ENCODE measurements around the gene TMIGD3. TPM values are rescaled to one million over a fixed set of nuclear protein-coding genes. Genes with fewer than 3 reads are reported as not detected.

The TMIGD3 gene
- total and polyA plus RNA-seq, 2 of the 4 experiments (the other 2 are of a cell fraction): under 0.01 to 0.12 TPM

- Histone ChIP-seq H3K9me1 (ENCODE audit: insufficient read depth, low read length) (peaks cover 9% of the 10 kb centered on the region; the same call in 1 of the 2 replicates), H3K23ac (ENCODE audit: low read depth, low read length) (peak overlapping the region; percentile 4; the same call in 1 of the 2 replicates), H2AFZ (replicated peaks; ENCODE audit: low read length, poor library complexity) (no peak overlapping the region), H3K9ac (ENCODE audit: low read depth, low read length) (no peak overlapping the region), H3K27ac (ENCODE audit: insufficient read depth, low read length) (peak overlapping the region; percentile 51; the same call in 1 of the 2 replicates), H3K4me2 (ENCODE audit: low read depth, low read length) (peak overlapping the region; percentile 16), H2BK120ac (ENCODE audit: low read depth, low read length) (no peak overlapping the region), H4K5ac (ENCODE audit: low read depth, low read length) (no peak overlapping the region), H2BK15ac (ENCODE audit: low read depth, low read length) (no peak overlapping the region), H4K20me1 (ENCODE audit: insufficient read depth, low read length) (peaks cover 9% of the 10 kb centered on the region; the same call in 1 of the 2 replicates), H2AK5ac (ENCODE audit: low read depth, low read length) (0 out of 2 replicates have a peak overlapping the region, but pooled peaks have one; percentile 29), H2BK5ac (ENCODE audit: low read depth, low read length, poor library complexity, severe bottlenecking) (peak overlapping the region; percentile 55), H3K4me1 (ENCODE audit: control insufficient read depth, insufficient read depth, low read length) (no peaks in the 10 kb centered on the region), H3K56ac (ENCODE audit: extremely low read depth, insufficient read depth, low read length) (no peak overlapping the region), H2AK9ac (replicated peaks; ENCODE audit: low read depth, low read length, poor library complexity) (no peak overlapping the region), H3K4me3 (ENCODE audit: insufficient read depth, low read depth, low read length) (no peak overlapping the region), H3K18ac (ENCODE audit: low read depth, low read length) (no peak overlapping the region), H3K4ac (ENCODE audit: low read depth, low read length) (no peak overlapping the region), H3K9me3 (ENCODE audit: control insufficient read depth, insufficient read depth, low read length) (no peaks in the 10 kb centered on the region), H4K8ac (ENCODE audit: low read depth in 2 of 2, low read length in 2 of 2) (no peak overlapping the region; a peak in 1 of 4 replicates), H3K36me3 (ENCODE audit: control insufficient read depth, insufficient read depth, low read length) (peaks cover 22% of the 10 kb centered on the region), H2BK20ac (ENCODE audit: low read depth, low read length) (no peak overlapping the region), H4K91ac (ENCODE audit: insufficient read depth, low read depth, low read length) (no peak overlapping the region), H3K27me3 (ENCODE audit: control insufficient read depth, insufficient read depth, low read length) (no peaks in the 10 kb centered on the region), H3K79me1 (ENCODE audit: low read depth in 1 of 2, low read length in 2 of 2) (peaks cover 0 to 4% of the 10 kb centered on the region in 2 experiments; a peak in 1 of 4 replicates), H3K14ac (replicated peaks; ENCODE audit: low read depth, low read length) (peak overlapping the region; percentile 10; the same call in 1 of the 2 replicates)
- dilution Hi-C loops (cut with HindIII; ENCODE audit: low sequenced_read_pairs, unreplicated experiment): loop anchor here (25.0 kb wide), 1 partner anchor 300 kb away; the partner anchor contains the start of gene DDX20
- no CpG with 5 or more reads among the region's 4 CpGs for WGBS, 2 experiments (ENCODE audit: extremely low coverage in 2 of 2, insufficient read length in 1 of 2)
- ATAC-seq (ENCODE audit: low read depth): no peak; the same call in 1 of the 2 replicates
- in situ Hi-C loops (cut with MboI; ENCODE audit: low sequenced_read_pairs): no loop called here
- ChIA-PET CTCF (interaction anchor here (0.6 to 1.4 kb wide), 3 partner anchors 10 to 192 kb away, joined by 3 to 6 read pairs (median 3); no protein-coding TSS in a partner anchor), POLR2A (ENCODE audit: unreplicated experiment) (no interaction called here)
- no TSS peak for BruUV-seq (replicated peaks)
- no peak for TF ChIP-seq POLR2A (IDR thresholded peaks at IDR 0.05; ENCODE audit: low read depth, low read length)
- TF ChIP-seq CTCF (conservative IDR thresholded peaks at IDR 0.05; ENCODE audit: low read depth, low read length): no peak
- no peak for TF ChIP-seq RFX5 (IDR thresholded peaks at IDR 0.05; ENCODE audit: low read depth, low read length)
- no peak for TF ChIP-seq NFE2L2 (IDR thresholded peaks at IDR 0.05; ENCODE audit: low read depth, low read length)
- no peak for TF ChIP-seq BHLHE40 (IDR thresholded peaks at IDR 0.05; ENCODE audit: low read depth, low read length)
- no peak for TF ChIP-seq SMC3 (IDR thresholded peaks at IDR 0.05; ENCODE audit: low read depth, low read length)
- no peak for TF ChIP-seq ELK1 (IDR thresholded peaks at IDR 0.05; ENCODE audit: borderline replicate concordance, low read depth, low read length)
- TF ChIP-seq MXI1 (IDR thresholded peaks at IDR 0.05; ENCODE audit: borderline replicate concordance, low read depth, low read length): no peak
- peak; percentile 84 for TF ChIP-seq CEBPB (IDR thresholded peaks at IDR 0.05; ENCODE audit: low read depth, low read length)
- no peak for TF ChIP-seq MAZ (IDR thresholded peaks at IDR 0.05; ENCODE audit: borderline replicate concordance, low read depth, low read length)
- TF ChIP-seq MAFK (IDR thresholded peaks at IDR 0.05; ENCODE audit: low read depth, low read length): peak; percentile 62
- TF ChIP-seq RAD21 (IDR thresholded peaks at IDR 0.05; ENCODE audit: low read length): no peak
- intact Hi-C loops (cut with micrococcal nuclease): no loop called here
- no peak for DNase-seq
Measured at GRCh38 chr1:111462370-111463028, 40.9 kb downstream of the TMIGD3 start.
